ENCODE measurements around the gene FRRS1. TPM values are rescaled to one million over a fixed set of nuclear protein-coding genes. Genes with fewer than 3 reads are reported as not detected.

Gene FRRS1
- total RNA-seq, 6 donors from 2014 or later = 2.2 to 12.6 (median 9.3) TPM

DNA sequence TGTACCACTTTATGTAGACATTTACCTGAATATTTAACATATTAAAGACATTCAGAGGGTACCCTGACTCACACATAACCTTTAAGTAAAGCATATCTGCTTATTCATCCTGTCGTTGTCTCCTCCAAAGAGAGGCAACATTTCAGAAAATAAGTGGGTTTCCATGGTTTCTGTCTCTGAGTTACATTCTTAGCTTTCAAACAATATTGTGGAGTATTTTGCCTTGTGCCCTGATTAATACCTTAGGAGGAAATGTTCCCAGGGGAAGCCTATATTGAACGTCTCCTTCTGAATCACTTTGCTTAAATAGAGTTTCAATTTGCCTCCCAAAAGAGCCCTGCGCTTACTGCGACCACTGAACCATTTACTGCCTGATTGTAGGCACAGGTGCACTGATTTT is 94.4 kb downstream of the FRRS1 start:
- Histone ChIP-seq H3K27me3 (no peaks in the 10 kb centered on the region), H3K36me3 (peaks cover 0 to 23% (median 0%) of the 10 kb centered on the region in 4 donors), H3K4me3 (no peak overlapping the region), H3K27ac (peak overlapping the region in 1 of 4 donors; percentile 30), H3K9me3 (no peaks in the 10 kb centered on the region), H3K4me1 (peaks cover 0 to 11% (median 2%) of the 10 kb centered on the region in 4 donors)
- ATAC-seq (ENCODE audit: low FRiP score in 2 of 2) (no peak), DNase-seq (no peak)
- 78 to 83% methylated on average over 4 of the region's 4 CpGs for WGBS, 2 donors
- TF ChIP-seq POLR2A (IDR thresholded peaks at IDR 0.05) (no peak), EP300 (IDR thresholded peaks at IDR 0.05) (no peak), POLR2AphosphoS5 (IDR thresholded peaks at IDR 0.05) (no peak)
- TF ChIP-seq, protein P1, sequence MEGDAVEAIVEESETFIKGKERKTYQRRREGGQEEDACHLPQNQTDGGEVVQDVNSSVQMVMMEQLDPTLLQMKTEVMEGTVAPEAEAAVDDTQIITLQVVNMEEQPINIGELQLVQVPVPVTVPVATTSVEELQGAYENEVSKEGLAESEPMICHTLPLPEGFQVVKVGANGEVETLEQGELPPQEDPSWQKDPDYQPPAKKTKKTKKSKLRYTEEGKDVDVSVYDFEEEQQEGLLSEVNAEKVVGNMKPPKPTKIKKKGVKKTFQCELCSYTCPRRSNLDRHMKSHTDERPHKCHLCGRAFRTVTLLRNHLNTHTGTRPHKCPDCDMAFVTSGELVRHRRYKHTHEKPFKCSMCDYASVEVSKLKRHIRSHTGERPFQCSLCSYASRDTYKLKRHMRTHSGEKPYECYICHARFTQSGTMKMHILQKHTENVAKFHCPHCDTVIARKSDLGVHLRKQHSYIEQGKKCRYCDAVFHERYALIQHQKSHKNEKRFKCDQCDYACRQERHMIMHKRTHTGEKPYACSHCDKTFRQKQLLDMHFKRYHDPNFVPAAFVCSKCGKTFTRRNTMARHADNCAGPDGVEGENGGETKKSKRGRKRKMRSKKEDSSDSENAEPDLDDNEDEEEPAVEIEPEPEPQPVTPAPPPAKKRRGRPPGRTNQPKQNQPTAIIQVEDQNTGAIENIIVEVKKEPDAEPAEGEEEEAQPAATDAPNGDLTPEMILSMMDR (IDR thresholded peaks at IDR 0.05) = no peak

DNA sequence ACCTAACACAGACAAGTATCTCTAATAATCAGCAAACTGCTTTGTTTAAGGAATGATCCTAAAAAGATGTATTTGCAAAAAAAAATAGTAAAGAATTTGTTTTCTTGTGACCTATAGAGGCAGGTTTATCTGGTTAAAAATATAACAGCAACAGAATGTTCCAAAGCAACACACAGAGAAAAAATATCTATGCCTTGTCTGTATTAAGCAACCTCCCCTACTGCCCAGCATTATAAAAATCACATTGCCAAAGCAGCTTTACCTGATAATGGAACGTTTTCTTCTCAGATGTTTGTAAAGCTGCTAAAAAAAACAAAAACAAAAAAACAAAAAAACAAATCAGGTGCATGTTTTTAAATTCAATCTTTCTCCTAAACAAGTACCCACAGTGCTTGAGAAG is 95.9 kb downstream of the FRRS1 start:
- H3K4me3 ChIP-seq = no peak overlapping the region
- no peaks in the 10 kb centered on the region for H3K27me3 ChIP-seq
- 74 to 77% methylated on average over 1 of the region's 1 CpG for WGBS, 2 donors
- DNase-seq (no peak), ATAC-seq (ENCODE audit: low FRiP score in 2 of 2) (no peak)
- H3K9me3 ChIP-seq = no peaks in the 10 kb centered on the region
- H3K4me1 ChIP-seq = peaks cover 0 to 11% (median 2%) of the 10 kb centered on the region in 4 donors
- H3K27ac ChIP-seq = no peak overlapping the region
- peaks cover 0 to 23% (median 0%) of the 10 kb centered on the region in 4 donors for H3K36me3 ChIP-seq
- TF ChIP-seq, protein P1 (IDR thresholded peaks at IDR 0.05) = no peak
- TF ChIP-seq EP300 (IDR thresholded peaks at IDR 0.05) (no peak), POLR2AphosphoS5 (IDR thresholded peaks at IDR 0.05) (no peak), POLR2A (IDR thresholded peaks at IDR 0.05) (no peak)

DNA sequence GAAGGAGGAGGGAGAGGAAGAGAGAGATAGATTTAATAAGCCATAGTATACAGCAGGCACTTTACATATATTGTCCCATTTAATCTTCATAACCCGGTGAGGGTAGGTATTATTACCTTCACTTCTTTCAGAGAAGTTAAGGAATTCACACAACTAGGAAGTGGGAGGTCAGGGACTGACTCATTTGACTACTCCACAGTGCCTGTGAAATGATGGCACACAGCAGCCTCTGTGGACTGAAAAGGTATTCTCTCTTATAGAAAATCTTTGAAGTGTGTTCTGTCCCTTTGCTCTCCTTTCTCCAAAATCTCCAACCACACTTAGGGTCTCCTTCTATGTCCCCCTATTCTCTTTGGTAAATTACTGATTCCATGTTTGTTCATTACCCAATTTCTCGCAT is 96.6 kb downstream of the FRRS1 start:
- peaks cover 0 to 13% (median 2%) of the 10 kb centered on the region in 4 donors for H3K4me1 ChIP-seq
- no peak for DNase-seq
- peaks cover 0 to 23% (median 0%) of the 10 kb centered on the region in 4 donors for H3K36me3 ChIP-seq
- no peaks in the 10 kb centered on the region for H3K27me3 ChIP-seq
- WGBS, 2 donors = 89 to 100% methylated on average over 2 of the region's 2 CpGs
- TF ChIP-seq POLR2A (IDR thresholded peaks at IDR 0.05) (no peak), EP300 (IDR thresholded peaks at IDR 0.05) (no peak), POLR2AphosphoS5 (IDR thresholded peaks at IDR 0.05) (no peak)
- TF ChIP-seq, protein P1 (IDR thresholded peaks at IDR 0.05) = no peak
- no peak overlapping the region for H3K4me3 ChIP-seq
- ATAC-seq (ENCODE audit: low FRiP score in 2 of 2) = no peak
- no peaks in the 10 kb centered on the region for H3K9me3 ChIP-seq
- H3K27ac ChIP-seq = no peak overlapping the region

DNA sequence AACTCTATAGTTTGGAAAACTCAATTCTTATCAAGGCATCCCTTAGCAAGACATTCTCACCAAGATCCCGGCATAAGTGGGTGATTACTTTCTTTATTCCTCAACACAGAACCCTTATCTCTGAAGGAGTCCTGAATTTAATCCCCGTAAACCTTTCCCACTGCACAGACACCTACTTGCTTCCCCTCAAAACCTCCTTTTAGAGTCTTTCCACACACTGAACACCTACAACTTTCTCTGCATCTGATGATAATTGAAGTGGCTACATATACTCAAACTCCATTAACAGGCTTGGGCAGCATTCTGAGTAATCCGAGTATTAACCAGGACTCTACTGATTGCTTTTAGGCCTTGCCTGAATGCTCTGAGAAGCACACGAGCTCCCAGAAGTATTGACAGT is 97.1 kb downstream of the FRRS1 start:
- H3K27me3 ChIP-seq = no peaks in the 10 kb centered on the region
- no peaks in the 10 kb centered on the region for H3K9me3 ChIP-seq
- TF ChIP-seq POLR2AphosphoS5 (IDR thresholded peaks at IDR 0.05) (no peak), POLR2A (IDR thresholded peaks at IDR 0.05) (no peak), EP300 (IDR thresholded peaks at IDR 0.05) (no peak)
- TF ChIP-seq, protein P1 (IDR thresholded peaks at IDR 0.05) = no peak
- no peak overlapping the region for H3K4me3 ChIP-seq
- no peak overlapping the region for H3K27ac ChIP-seq
- H3K36me3 ChIP-seq = peaks cover 0 to 23% (median 0%) of the 10 kb centered on the region in 4 donors
- H3K4me1 ChIP-seq = peaks cover 0 to 17% (median 2%) of the 10 kb centered on the region in 4 donors
- DNase-seq = no peak
- no peak for ATAC-seq (ENCODE audit: low FRiP score in 2 of 2)
- WGBS, 2 donors = 86 to 88% methylated on average over 4 of the region's 4 CpGs

DNA sequence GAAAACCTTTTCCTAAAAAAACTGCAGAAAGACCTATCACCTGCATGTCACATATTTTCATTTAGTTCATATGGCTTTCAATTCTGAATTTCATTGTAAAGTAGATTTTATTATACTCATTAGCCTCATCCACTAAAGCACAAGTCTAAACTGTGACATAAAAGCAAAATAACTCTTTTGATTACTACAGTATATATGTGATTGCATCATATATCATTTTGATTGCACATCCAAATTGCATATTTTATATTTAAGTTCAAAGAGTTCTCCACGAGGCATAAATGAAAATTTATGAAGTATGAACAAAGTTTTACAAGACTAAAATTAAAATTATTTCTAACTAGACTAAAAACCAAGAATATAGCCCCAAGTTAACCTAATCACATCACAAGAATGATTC is 101.2 kb downstream of the FRRS1 start:
- TF ChIP-seq POLR2A (IDR thresholded peaks at IDR 0.05) (no peak), EP300 (IDR thresholded peaks at IDR 0.05) (no peak), POLR2AphosphoS5 (IDR thresholded peaks at IDR 0.05) (no peak)
- TF ChIP-seq, protein P1 (IDR thresholded peaks at IDR 0.05) = no peak
- WGBS, 2 donors = 81 to 83% methylated on average over 1 of the region's 1 CpG
- H3K9me3 ChIP-seq = no peaks in the 10 kb centered on the region
- DNase-seq (no peak), ATAC-seq (ENCODE audit: low FRiP score in 2 of 2) (no peak)
- H3K36me3 ChIP-seq = peaks cover 0 to 16% (median 0%) of the 10 kb centered on the region in 4 donors
- H3K27ac ChIP-seq = no peak overlapping the region
- H3K4me1 ChIP-seq = peaks cover 16 to 37% (median 21%) of the 10 kb centered on the region in 4 donors
- H3K4me3 ChIP-seq = no peak overlapping the region
- H3K27me3 ChIP-seq = no peaks in the 10 kb centered on the region
